ENCODE results near the gene FCAMR.

FCAMR gene

GRCh38 chr1:206955476-206956451 is 14.5 kb downstream of the FCAMR start:
- no peak for DNase-seq

GRCh38 chr1:206954459-206955342 is 15.6 kb downstream of the FCAMR start:
- DNase-seq = no peak

- no peak for DNase-seq
Measured at GRCh38 chr1:206953626-206954025, 16.6 kb downstream of the FCAMR start.

- no peak for DNase-seq
Measured at GRCh38 chr1:206953126-206953525, 17.1 kb downstream of the FCAMR start.

- DNase-seq = peak; percentile 89
Measured at GRCh38 chr1:206952171-206952570, 18.1 kb downstream of the FCAMR start.

- DNase-seq = peak; percentile 77
Measured at GRCh38 chr1:206951318-206952100, 18.8 kb downstream of the FCAMR start.

GRCh38 chr1:206949641-206950040 is 20.6 kb downstream of the FCAMR start:
- no peak for DNase-seq

GRCh38 chr1:206949208-206949607 is 21.1 kb downstream of the FCAMR start:
- no peak for DNase-seq

GRCh38 chr1:206947255-206947654 is 23.0 kb downstream of the FCAMR start:
- DNase-seq = no peak

- no peak for DNase-seq
Measured at GRCh38 chr1:206946261-206946660, 24.0 kb downstream of the FCAMR start, which contains the start of gene PIGR. PIGR (minus strand) TSS chr1:206946466; CDS start chr1:206940531, 5,935 bp downstream.

GRCh38 chr1:206945779-206946178 is 24.5 kb downstream of the FCAMR start:
- DNase-seq = no peak

GRCh38 chr1:206944703-206945102 is 25.6 kb downstream of the FCAMR start:
- no peak for DNase-seq

- peak; percentile 76 for DNase-seq
Measured at GRCh38 chr1:206941766-206942418, 28.4 kb downstream of the FCAMR start.

- no peak for DNase-seq
Measured at GRCh38 chr1:206940588-206940936, 29.7 kb downstream of the FCAMR start.

GRCh38 chr1:206939841-206940587 is 30.2 kb downstream of the FCAMR start:
- no peak for DNase-seq

GRCh38 chr1:206939131-206939530 is 31.1 kb downstream of the FCAMR start:
- DNase-seq = no peak

- DNase-seq = no peak
Measured at GRCh38 chr1:206937425-206937824, 32.8 kb downstream of the FCAMR start.

GRCh38 chr1:206935491-206936067 is 34.7 kb downstream of the FCAMR start:
- peak; percentile 84 for DNase-seq

- peak; percentile 71 for DNase-seq
Measured at GRCh38 chr1:206933333-206933945, 36.8 kb downstream of the FCAMR start.

GRCh38 chr1:206932177-206932576 is 38.1 kb downstream of the FCAMR start:
- DNase-seq = no peak

GRCh38 chr1:206931709-206932108 is 38.6 kb downstream of the FCAMR start:
- DNase-seq = peak; percentile 14
